Mucosa of rectum (tissue), 2 donors: ENCODE results near the gene C1QTNF12.
A peak's percentile ranks its signal among the peaks of the same experiment; 100 is the strongest.
"Not testable (repeated sequence)": the region's sequence is repeated elsewhere in the genome, so short reads cannot be mapped to it uniquely, and the experiment has no call there.

Source experiments
- H3K27ac ChIP-seq, 2 donors: one replicate each; pipeline ENCODE4 v1.7.0; 2013; ENCODE audit warnings: inconsistent platforms in 2 of 2, low read depth in 2 of 2, low read length in 2 of 2
- H3K27me3 ChIP-seq, 2 donors: one replicate each; pipeline ENCODE4 v1.7.0; 2013; ENCODE audit warnings: low read length in 2 of 2; ENCODE audit not compliant: control insufficient read depth in 2 of 2, insufficient read depth in 2 of 2
- H3K36me3 ChIP-seq, 2 donors: one replicate each; pipeline ENCODE4 v1.7.0; 2013; ENCODE audit warnings: low read length in 2 of 2; ENCODE audit not compliant: control insufficient read depth in 2 of 2, insufficient read depth in 2 of 2
- H3K4me1 ChIP-seq, 2 donors: one replicate each; pipeline ENCODE4 v1.7.0; 2013; ENCODE audit warnings: low read length in 2 of 2, mild to moderate bottlenecking in 1 of 2; ENCODE audit not compliant: control insufficient read depth in 2 of 2, insufficient read depth in 2 of 2
- H3K4me3 ChIP-seq, 2 donors: one replicate each; pipeline ENCODE4 v1.7.0; 2013; ENCODE audit warnings: low read length in 2 of 2
- H3K9ac ChIP-seq, 2 donors: one replicate each; pipeline ENCODE4 v1.7.0; 2013; ENCODE audit warnings: low read length in 2 of 2, low read depth in 1 of 2, mild to moderate bottlenecking in 1 of 2
- H3K9me3 ChIP-seq, 2 donors: one replicate each; pipeline ENCODE4 v1.7.0; 2013; ENCODE audit warnings: low read length in 2 of 2; ENCODE audit not compliant: control insufficient read depth in 2 of 2
- donor health status: healthy.
- donor health status: Normal muscosa, but diverticular disease.

The C1QTNF12 gene

DNA sequence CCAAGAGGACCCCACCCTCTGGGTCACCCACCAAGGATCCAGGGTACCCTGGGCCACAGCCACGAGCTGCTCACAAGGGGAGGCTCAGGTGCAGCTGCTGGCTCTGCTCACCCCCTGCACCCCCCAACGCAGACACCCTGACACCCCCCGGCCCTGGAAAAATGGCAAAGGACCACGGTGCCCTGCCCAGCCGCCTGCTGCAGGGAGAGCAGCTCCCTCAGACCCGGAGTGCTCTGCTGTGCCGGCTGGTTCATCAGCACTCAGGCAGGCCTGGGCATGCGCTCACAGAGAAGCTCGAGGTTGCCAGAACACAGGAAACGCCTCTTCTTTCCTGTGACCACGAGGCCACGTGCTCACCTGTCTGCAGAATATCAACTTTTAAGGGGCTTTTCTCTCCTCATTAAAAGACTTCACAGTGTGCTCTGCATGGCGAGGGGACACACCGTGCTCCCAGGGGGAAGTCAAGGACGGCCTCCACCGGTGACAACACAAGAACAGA lies 4.3 kb upstream of the C1QTNF12 start:
- Histone ChIP-seq H3K9me3 (no peaks in the 10 kb centered on the region), H3K4me1 (no peaks in the 10 kb centered on the region), H3K27ac (peak overlapping the region in 1 of 2 donors; percentile 38), H3K27me3 (peaks cover 11% of the 10 kb centered on the region in 2 donors), H3K9ac (no peak overlapping the region), H3K4me3 (no peak overlapping the region), H3K36me3 (peaks cover 7 to 23% of the 10 kb centered on the region in 2 donors)

DNA sequence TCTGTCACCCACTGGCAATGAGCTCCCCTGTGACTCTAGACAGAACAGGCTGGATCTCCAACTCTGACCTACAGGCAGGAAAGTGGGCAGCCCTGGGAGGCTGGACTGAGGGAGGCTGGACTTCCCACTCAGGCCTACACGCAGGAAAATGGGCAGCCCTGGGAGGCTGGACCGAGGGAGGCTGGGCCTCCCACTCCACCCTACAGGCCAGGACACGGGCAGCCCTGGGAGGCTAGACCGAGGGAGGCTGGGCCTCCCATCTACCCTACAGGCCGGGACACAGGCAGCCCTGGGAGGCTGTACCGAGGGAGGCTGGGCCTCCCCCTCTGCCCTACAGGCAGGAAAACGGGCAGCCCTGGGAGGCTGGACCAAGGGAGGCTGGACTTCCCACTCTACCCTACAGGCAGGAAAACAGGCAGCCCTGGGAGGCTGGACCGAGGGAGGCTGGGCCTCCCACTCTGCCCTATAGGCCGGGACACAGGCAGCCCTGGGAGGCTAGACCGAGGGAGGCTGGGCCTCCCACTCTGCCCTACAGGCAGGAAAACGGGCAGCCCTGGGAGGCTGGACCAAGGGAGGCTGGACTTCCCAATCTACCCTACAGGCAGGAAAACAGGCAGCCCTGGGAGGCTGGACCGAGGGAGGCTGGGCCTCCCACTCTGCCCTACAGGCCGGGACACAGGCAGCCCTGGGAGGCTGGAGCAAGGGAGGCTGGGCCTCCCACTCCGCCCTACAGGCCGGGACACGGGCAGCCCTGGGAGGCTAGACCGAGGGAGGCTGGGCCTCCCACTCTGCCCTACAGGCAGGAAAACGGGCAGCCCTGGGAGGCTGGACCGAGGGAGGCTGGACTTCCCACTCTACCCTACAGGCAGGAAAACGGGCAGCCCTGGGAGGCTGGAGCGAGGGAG lies 1.7 kb upstream of the C1QTNF12 start:
- H3K36me3 ChIP-seq, result not testable (repeated sequence)

DNA sequence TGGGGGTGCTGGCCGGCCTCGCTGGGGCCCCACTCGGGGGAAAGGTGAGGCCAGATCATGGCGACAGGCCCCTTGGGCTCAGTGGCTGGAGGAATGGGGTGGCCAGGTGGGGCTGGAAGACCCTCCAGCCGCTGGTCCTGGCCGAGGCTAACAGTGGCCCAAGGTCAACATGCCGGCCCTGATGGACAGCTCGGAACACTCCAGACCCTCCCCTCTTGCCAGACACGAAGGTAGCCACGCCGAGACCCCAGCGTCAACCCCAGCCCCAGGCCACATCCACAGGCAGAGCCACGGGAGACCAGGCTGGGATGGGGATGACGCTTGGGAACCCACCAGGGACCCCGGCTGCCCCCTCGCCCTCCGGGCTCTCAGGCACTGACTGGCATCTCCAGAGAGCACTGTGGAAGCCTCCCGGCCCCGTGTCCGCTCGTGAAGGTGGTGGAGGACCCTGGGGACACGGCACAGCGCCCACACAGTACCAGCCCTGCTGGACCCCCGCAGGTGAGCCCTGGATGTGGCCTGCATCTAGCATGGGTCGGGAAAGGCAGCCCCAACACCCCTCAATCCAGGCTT lies 905 bp upstream of the C1QTNF12 start:
- Histone ChIP-seq H3K4me1 (peaks cover 0 to 6% of the 10 kb centered on the region in 2 donors), H3K27me3 (peaks cover 11 to 17% of the 10 kb centered on the region in 2 donors), H3K36me3 (peaks cover 0 to under 1% of the 10 kb centered on the region in 2 donors), H3K9me3 (no peaks in the 10 kb centered on the region), H3K4me3 (no peak overlapping the region), H3K9ac (no peak overlapping the region), H3K27ac (no peak overlapping the region)

More for the DNA sequence above, 1.7 kb upstream of the C1QTNF12 start:
- not testable (repeated sequence) for H3K4me1 ChIP-seq, H3K9me3 ChIP-seq, H3K27ac ChIP-seq, H3K9ac ChIP-seq, H3K4me3 ChIP-seq
- H3K27me3 ChIP-seq, result peaks cover 11 to 17% of the 10 kb centered on the region in 2 donors

DNA sequence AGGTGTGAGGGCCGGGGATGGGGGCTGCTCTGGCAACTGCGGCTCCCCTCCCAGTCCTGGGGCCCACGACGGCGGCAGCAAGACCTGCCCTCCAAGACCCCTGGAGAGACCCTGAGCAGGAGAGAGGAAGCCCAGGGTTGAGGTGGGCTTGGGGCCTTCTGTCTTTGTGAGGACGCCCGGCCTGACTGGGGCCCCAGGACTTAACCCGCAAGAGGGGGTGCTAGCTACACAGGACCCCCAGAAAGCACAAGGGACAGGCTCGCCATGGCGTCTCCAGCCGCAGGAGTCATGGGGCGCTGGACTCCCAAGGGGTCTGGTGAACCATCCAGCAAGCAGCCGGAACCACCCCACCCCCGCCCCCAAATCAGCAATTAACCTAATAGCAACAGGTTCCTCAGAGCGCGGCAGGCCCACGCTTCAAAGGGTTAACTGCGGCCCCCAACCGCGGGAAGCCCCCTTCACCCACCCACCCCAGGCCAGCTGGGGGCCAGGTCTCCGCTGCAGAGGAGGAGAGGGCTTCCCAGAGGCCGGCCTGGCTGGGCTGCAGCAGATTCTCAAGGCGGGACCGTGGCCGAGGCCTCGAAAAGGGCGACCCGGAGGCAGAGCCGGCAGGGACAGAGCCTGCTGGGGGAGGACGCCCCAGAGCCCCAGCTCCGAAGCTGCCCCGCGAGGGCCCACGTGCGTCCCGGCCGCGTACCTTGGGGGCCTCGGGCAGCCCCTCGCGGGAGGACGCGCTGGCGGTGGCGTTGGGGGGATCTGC lies 525 bp downstream of the C1QTNF12 start:
- Histone ChIP-seq H3K4me3 (no peak overlapping the region), H3K9ac (no peak overlapping the region), H3K27me3 (peaks cover 11 to 23% of the 10 kb centered on the region in 2 donors), H3K27ac (no peak overlapping the region), H3K36me3 (no peaks in the 10 kb centered on the region), H3K4me1 (peaks cover 0 to 6% of the 10 kb centered on the region in 2 donors), H3K9me3 (no peaks in the 10 kb centered on the region)

DNA sequence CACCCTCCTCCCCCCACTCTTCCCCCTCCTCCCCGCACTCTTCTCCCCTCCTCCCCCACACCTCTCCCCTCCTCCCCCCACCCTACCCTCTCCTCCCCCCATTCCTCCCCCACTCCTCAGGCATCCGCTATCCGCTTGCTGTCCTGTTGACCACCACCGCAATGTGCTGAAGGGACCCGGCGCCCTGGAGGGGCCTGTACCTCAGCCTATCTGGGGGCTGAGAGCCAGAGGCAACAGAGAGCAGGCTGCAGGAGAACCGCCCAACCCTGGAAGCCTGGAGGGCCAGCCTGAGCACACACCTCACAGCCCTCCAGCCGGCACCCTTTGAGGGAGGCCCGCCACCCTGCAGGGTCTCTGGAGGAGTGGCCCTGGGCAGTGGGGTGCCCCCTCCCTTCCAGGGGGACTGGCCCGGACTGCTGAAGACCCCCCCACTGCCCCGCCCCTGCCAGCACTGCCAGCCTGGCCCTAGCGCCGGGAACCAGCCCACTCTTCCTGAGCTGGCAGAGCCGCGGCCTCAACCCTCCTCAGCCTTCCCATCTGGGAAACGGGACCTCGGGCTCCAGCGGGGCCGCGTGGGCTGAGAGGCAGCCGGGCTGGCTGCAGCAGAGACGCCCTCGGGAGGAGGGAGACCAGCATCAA lies 1.2 kb downstream of the C1QTNF12 start:
- no peak overlapping the region for H3K27ac ChIP-seq
- peaks cover 0 to 6% of the 10 kb centered on the region in 2 donors for H3K4me1 ChIP-seq
- no peak overlapping the region for H3K9ac ChIP-seq
- no peaks in the 10 kb centered on the region for H3K9me3 ChIP-seq
- H3K4me3 ChIP-seq, result no peak overlapping the region
- no peaks in the 10 kb centered on the region for H3K36me3 ChIP-seq
- peaks cover 11 to 24% of the 10 kb centered on the region in 2 donors for H3K27me3 ChIP-seq

DNA sequence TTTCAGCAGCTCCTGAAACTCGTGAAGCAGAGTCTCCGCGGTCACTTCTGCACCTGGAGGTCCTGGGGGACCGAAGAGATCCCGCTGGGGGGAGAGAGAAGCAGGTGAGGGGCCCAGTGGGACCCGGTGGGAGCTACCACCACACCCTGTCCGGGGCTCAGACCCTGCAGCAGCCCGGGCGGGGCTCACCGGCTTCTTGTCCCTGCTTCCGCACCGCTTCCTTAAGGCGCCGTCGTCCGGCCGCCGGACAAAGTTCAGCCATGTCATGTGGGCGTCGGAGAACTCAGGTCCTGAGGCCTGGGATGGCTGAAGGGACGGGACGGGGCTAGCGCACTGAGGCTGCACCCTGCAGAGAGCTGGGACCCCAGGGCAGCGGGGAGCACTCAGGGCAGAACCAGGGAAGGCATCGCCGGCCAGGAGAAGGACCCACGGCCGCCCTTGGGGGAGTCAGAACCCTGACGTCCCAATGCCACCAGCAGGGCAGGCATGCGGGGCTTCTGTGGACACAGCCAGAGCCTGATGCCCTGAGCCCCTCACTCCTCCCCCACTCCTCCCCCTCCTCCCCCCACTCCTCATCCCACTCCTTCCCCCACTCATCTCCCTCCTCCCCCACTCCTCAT lies 2.2 kb downstream of the C1QTNF12 start:
- H3K9ac ChIP-seq, result peak overlapping the region; percentile 14 to 65
- no peaks in the 10 kb centered on the region for H3K9me3 ChIP-seq
- peak overlapping the region in 1 of 2 donors; percentile 51 for H3K27ac ChIP-seq
- peaks cover 19 to 33% of the 10 kb centered on the region in 2 donors for H3K27me3 ChIP-seq
- H3K4me1 ChIP-seq, result peaks cover 0 to 6% of the 10 kb centered on the region in 2 donors
- H3K4me3 ChIP-seq, result peak overlapping the region; percentile 56 to 64
- no peaks in the 10 kb centered on the region for H3K36me3 ChIP-seq

DNA sequence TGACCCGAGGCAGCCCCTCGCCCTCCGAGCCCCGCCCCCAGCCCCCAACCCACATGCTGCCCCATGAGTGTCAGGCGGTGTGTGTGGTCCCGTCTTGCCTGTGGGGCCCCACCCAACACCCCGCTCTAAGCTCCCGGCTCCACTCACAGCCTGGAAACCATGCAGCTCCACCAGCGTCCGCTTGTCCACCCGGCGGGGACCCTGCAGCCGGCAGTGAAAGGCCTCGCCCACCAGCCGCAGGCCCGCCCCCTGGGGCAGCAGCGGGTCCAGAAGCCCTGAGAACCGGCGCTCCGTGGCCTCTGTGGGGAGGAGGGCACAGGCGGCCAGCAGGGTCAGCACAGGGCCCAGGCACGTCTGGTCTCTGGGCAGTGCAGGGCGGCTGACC lies 2.7 kb downstream of the C1QTNF12 start:
- H3K27ac ChIP-seq, result peak overlapping the region in 1 of 2 donors; percentile 51
- H3K9ac ChIP-seq, result peak overlapping the region; percentile 14 to 65
- H3K9me3 ChIP-seq, result no peaks in the 10 kb centered on the region
- H3K36me3 ChIP-seq, result no peaks in the 10 kb centered on the region
- peaks cover 0 to 6% of the 10 kb centered on the region in 2 donors for H3K4me1 ChIP-seq
- peak overlapping the region; percentile 56 to 64 for H3K4me3 ChIP-seq
- peaks cover 23 to 36% of the 10 kb centered on the region in 2 donors for H3K27me3 ChIP-seq

DNA sequence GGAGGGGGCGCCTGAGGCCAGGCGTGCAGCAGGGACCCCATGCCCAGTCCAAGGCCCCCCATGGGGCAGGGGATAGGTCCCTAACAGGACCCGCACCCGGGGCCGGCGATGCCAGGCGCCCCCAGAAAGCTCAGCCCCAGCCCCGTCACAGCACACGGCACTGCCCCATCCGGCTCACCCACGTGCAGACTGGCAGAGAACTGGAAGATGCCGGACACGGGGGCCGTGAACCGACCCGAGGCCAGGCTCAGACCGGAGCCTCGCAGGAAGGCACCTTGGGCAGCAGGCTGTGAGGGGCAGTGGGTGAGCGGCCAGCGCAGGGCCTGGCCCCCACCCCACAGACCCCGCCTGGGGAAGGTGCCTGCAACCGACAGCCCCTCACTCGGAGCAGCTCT lies 3.3 kb downstream of the C1QTNF12 start:
- Histone ChIP-seq H3K36me3 (no peaks in the 10 kb centered on the region), H3K4me1 (peaks cover 0 to 9% of the 10 kb centered on the region in 2 donors), H3K9ac (no peak overlapping the region), H3K9me3 (no peaks in the 10 kb centered on the region), H3K4me3 (peak overlapping the region in 1 of 2 donors; percentile 64), H3K27ac (no peak overlapping the region), H3K27me3 (peaks cover 28 to 38% of the 10 kb centered on the region in 2 donors)

DNA sequence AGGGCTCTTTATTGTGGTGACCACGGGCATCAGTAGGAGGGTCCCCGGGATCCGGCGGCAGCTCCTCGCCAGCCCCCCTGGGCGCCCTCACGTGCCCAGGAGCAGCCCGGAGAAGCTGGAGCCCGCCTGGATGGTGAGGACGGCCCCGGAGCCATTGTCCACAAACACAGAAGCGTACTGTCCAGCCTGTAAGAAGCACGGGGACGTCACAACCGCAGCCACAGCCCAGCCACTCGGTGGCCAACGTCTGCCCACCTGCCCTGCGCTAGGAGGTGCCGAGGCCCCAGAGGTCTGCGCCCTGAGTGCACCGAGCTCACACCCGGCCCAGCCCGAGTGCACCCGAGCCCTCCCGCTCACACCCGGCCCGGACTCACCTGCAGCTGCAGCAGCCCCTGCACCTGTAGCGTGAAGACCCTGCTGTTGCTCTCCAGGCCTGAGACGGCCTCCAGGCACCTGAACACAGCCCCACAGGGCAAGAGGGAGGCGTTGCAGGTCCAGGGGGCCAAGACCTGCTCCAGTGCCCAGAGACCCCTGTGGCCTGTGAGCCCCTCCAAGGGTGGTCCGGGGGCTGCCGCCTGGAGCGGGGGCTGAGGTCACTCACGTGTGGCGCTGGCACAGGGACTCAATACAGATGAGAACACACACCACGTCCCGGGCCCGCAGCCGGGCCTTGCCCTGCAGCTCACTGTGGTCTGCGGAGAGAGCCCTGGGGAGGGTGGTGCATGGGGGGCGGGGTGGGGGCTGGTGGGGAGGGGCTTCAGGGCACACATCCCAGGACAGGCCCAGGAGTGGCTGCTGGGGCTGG lies 3.9 kb downstream of the C1QTNF12 start:
- H3K4me3 ChIP-seq, result no peak overlapping the region
- H3K9me3 ChIP-seq, result no peaks in the 10 kb centered on the region
- H3K27me3 ChIP-seq, result peaks cover 31 to 41% of the 10 kb centered on the region in 2 donors
- no peak overlapping the region for H3K9ac ChIP-seq
- no peaks in the 10 kb centered on the region for H3K36me3 ChIP-seq
- no peak overlapping the region for H3K27ac ChIP-seq
- peaks cover 5 to 11% of the 10 kb centered on the region in 2 donors for H3K4me1 ChIP-seq
